ENCODE measurements around the gene PRIMPOL.
"Not testable (repeated sequence)": the region's sequence is repeated elsewhere in the genome, so short reads cannot be mapped to it uniquely, and the experiment has no call there.

PRIMPOL gene

DNA sequence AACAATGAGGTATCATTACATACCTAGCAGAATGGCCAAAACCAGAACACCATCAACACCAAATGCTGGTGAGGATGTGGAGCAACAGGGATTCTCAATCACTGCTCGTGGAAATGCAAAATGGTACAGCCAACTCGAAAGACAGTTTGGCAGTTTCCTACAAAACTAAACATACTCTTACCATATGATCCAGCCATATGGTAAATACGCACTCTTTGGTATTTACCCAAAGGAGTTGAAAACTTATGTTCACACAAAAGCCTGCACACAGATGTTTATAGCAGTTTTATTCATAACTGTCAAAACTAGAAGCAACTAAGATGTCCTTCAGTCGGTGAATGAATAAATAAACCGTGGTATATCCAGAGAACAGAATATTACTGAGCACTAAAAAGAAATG, 8.1 kb upstream of the PRIMPOL start:
- no peak for DNase-seq

DNA sequence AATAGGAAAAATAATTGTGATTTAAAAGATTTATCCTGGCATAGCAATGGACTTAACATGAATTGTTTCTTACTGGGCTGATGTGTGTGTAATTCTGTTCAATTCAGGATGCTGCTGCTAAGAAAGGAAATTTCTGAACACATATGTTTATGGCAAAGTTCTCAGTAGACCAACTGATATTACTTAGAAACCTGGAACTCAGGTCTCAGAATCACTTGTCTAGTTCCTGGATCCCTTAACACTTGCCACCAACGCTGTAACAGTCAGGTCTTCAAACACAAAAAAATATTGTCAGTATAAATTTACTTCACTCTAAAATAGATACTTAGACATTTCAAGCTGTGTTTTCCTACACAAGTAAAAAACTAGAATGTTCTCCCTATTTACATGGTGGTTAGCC, 5.8 kb upstream of the PRIMPOL start:
- no peak for DNase-seq

DNA sequence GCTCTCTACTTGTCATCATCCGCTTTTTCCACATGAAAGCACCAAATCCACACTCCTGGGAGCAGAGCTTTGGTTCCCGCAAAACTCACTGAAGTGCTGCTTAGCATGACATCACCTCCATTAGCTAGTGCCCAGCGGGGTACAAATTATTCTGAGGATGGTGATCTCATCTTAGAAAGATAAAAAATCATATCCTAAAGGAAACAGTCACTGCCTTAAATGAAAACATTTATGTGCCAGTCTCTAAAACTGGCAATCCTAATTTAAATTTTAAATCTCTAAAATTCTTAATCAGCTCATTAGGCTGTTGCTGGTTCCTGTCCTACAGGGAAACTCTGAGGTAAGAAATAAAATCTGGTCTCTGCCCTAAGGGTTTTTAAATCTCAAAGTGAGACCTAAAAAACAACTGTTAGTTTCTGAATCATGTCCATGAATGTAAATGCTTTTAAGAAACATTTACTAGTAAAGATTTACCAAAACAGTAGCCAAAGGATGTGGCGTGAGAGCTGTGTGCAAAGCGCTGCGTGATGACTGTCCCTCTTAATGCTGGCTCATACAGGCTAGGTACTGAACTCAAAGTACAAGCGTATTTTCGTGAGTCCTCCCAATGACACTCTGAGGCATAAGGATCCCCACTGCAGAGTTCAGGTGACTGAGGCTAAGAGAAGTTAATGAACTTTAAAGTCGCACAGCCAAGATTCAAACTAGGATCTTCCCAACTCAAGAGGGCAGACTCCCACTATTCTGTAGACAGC, 4.8 kb upstream of the PRIMPOL start:
- DNase-seq: no peak

DNA sequence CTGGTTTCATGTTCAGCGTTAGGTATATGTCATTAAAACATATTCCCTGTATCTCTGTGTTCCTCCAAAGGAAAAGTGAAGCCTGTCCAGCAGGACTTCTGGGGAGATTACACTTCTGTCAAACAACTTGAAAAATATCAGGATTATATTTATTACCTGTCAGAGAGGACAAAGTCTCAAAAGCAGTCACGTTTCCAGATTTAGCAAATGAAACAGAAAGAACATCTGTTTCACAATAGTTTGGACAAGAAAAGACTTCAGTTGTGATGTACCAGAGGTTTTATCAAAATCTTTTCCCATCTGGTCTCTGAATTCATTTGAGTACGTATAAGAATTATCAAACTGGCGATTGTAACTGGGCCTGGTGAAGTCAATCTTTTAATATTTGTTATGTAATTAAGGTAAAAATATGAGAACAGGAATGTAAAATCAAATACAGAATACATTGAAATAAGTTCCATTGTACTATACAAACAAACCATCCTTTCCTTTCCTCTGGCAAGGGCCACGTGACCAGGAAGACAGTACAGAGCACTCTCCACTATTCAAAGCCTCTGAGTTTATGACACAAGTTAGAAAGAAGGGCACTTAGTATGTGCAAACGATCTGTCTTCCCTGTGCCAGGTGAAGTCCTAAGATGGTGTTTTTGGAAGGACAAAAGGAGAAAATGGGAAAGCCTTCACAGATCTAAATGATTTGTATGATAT, 3.5 kb upstream of the PRIMPOL start:
- no peak for DNase-seq

DNA sequence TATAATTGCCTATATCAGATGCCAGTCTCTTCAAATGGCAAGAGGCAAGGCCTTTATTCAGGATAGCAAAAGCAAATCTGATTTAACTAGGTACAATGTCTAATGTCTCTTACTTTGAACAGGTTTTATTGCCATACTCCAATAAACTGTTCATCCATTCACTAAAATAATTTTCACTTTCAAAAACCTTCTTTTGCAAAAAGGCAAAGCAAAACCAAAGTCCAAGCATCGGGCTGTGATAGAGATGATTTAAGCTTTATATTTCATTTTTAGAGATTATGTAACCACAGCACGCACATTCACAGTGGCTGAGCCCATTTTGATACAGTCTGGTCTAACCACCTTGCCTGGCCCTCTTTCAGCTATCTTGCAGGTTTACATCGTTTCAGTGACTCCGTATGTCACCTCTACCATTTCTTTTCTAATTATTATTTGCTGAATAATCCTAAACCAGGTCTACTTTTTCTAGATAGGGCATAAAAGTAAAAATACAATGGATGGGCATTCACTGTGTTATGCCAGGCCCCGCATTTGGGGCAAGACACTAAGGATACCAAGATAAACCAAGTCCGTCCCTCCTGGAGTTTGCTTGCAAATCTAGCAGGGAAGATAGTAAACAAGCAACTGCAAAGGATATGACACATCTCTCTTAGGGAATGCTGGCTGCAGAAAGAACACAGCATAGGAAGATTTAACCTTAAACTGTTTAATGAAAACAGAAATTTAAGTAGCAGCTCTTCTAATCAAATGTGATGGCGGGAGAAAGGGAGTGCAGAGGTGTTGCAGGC, 2.1 kb upstream of the PRIMPOL start:
- DNase-seq: no peak

DNA sequence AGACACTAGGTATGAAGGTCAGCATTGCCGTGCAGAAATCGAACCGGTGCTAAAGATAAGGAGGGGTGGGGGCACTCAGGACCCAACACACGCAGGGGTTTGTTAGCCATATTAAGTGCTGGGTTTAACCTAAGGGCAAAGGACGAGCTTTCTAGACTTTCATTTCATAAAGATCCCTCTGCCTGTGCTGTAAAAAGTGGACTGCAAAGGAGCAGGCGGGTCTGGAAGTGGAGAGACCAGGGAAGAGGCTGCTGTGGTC, 1.6 kb upstream of the PRIMPOL start:
- no peak for DNase-seq

DNA sequence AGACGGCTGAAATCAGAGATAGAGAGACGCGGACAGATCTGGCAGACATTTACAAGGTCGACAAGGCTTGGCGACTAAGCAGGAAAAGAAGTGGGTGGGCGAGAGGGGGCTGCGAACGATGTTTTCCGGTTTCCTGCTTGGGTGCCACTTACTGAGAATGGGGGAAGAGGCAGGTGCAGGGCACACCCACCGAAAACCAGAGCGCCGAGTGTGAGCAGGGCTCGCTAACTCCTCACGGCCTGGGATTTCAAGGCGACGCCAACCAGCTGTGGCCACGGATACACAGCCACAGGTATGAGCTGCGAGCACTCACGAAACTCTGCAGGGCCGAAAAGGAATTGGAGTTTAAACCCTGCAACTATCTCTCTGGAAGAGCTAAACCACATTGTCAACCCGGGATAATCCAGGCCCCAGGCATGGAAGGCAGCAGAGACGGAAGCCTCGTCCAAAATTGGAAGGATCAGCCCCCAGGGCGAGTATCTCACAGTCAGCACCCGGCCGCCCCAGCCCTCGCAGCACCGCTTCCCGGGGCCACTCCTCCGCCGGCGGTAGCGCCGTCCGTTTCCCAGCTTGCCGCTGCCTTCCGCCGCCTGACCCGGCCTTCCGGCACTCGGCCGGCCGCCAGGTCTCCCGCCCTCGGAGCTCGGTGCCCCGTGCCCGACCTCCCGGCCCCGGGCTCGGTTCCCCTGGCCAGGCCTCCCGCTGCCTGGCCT, 1.1 kb upstream of the PRIMPOL start:
- no peak for DNase-seq

DNA sequence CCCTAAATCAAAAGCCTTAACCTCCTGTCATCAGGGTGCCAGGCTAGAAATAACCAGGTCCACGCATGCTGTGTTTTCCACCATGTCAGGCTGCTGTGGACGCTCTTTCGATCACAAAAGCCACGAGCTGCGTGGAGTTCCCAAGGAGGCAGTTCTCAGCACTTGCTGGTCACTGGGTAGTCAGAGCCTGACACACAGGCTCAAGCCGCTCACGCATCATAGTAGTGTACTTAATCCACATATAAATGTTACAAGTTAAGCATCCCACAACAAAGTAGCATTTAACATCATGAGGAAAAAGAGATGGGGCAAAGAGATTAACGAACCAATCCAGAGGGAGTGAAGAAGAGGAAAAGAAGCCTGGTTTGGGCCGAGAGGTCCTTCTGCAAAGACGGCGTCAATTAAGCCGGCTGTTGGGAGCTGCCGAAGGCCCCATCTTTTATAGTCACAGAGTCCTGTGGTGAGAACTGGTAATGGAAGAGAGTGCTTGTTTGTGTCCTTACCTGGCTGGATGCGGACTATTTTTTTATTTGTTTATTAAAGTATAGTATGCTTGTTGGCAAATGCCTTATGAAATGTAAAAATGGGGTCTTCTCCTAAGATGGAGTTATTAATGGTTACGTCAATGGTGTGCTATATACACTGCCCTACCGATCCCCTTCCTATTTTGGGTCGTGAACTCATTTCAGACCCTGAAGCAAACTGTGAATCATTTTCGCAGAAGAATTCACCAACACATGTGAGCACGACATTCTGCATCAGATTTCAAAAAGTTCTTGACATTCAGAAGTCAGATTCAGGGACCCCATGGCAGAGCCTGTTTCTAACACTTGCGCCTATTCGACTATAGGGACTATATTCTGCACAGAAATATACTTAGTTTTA, 675 bp downstream of the PRIMPOL start:
- DNase-seq: no peak

DNA sequence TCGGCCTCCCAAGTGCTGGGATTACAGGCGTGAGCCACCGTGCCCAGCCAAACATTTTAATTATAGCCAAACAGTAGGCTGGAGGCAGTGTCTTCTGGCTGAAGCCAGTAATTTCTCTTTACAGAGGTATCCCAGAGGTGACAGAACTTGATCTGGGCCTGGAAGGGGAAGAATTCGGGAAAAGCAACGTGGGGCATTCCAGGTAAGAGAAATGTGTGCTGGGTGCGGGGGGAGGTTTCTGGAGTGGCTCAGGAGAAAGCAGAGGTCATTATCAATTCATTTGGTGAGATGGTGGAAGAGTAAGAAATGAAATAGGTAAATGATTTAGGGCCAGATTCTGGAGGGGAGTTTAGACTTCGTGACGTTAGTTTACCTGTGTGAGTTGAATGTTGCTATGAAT, 2.4 kb downstream of the PRIMPOL start:
- DNase-seq: no peak

DNA sequence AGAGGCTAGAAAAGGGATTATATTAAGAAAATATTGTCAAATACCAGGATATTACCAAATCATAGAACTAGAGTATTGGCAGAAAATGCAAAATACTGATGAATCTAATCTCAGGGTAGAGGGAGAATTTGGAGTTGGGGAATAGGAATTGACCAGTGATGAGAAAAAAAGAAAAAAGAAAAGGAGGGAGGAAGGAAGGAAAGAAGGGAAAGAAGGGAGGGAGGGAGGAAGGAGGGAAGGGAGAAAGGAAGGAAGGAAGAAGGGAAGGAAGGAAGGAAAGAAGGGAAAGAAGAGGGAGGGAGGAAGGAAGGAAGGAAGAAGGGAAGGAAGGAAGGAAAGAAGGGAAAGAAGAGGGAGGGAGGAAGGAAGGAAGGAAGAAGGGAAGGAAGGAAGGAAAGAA, 3.1 kb downstream of the PRIMPOL start:
- DNase-seq: not testable (repeated sequence)

DNA sequence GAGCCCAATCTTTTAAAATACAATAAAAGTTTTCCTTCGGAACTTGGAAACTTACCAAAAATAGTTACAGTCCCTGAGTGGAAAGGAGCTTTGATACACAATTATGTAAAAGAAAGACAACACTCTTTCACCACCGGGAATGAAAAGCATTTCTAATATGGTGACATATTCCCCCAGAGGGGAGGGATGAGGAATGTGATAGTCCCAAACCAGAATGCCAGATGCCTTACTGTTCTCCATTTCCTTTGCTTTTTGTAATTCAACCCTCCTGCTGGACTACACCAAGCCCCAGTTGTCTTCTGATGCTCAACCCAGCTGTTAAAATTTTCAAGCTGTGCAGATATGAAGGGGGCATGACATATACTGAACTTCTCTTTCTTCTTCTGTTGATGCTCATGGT, 4.1 kb downstream of the PRIMPOL start:
- DNase-seq: no peak

DNA sequence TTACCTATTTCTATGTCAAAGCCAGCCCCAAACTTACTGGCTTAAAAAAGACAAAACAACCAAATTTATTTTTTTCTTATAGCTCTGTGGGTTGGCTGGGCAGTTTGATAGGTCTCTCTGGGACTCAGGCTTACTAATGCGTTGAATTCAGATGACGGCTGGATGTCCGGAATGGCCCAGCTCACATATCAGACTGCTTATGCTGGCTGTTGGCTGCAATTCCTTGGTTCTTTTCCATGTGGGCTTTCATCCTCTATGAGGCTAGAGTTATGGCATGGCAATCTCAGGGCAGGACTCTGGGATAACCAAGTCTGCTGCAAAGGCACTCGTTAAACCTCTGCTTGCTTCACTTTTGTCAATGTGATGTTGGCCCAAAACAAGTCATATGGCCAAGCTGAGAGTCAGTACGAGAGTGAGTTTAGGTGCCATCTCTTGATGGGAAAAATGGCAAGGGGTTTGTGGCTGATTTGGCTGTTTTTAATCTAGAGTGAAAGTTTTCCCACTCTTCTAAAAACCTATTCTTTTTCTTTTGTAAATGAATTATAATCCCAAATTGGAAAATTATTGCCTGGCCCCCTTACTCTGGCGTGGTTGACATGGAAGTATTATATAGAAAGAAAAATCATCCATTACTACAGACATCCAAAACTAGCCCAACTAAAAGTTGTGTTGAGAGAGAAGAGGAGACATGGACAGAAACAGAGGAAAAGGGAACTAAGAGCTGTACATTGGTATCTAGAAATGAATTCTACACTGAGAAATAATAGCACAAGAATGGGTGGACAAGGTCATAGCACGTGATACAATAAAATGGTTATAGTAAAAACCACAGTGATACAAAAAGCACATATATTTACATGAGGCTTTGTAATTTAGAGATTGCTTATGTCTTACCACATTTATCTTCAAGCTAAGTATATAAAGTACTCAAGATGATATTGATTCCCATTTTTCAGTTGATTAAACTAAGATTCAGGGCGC, 6.6 kb downstream of the PRIMPOL start:
- no peak for DNase-seq

DNA sequence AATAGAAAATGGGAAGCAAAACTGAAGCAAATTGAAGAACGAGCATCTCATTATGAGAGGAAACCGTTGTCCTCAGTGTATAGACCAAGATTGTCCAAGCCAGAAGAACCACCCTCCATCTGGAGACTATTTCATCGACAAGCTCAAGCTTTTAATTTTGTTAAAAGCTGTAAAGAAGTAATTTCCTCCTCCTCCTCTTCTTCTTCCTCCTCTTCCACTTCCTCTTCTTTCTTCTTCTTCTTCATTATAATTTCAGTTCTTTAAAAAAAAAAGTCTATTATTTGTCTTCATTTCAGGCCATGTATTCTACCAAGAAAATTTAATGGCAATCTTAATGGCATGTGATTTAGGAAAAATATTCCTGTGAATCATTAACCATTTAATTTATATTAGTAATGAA, 7.6 kb downstream of the PRIMPOL start:
- DNase-seq: no peak

DNA sequence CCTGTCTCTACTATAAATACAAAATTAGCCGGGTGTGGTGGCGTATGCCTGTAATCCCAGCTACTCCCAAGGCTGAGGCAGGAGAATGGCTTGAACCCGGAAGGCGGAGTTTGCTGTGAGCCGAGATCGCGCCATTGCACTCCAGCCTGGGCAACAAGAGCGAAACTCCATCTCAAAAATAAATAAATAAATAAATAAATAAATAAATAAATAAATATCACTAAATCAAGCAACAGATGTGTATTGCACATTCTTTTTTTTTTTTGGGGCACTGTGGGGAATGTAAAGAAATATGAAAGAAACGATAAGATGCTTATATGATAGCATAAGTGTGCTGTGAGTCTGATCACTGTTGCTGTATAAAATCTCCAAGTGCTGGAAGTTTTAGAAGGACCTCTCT, 8.3 kb downstream of the PRIMPOL start:
- DNase-seq: not testable (repeated sequence)

DNA sequence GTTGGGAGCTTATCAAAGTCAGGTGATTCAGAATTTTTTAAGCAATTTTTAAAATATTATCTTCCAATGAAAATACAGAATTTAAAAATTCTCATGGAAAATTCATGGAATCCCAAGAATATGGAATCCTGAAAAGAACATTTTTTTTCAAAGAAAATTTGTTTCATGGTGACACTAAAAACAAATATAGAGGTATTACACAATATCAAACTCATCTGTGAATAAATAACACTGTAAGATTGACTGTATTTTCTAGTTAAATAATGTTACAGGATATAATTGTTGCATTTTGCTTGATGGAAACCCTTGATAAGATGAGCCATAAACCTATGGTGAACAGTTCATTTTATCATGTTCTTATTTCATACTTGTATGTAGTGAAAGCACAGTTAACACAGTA, 11.4 kb downstream of the PRIMPOL start:
- DNase-seq: no peak

DNA sequence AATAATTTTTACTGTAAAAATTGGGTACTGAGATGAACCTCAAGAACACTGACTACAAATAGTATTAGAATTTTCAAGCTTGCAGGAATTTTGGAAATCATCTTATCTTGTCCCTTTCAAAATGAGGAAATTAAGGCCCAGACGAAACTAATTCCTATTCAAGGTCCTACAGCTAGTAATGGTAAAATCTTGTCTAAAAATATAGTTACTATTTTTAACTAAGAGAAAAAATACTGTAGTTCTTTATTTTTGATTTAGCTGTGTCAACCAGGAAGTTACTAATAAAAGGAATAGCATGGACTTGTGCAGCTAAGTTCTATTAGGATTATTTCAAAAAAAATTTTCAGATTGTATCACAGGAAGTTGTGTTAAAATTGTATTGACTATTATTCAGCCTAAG, 12.7 kb downstream of the PRIMPOL start:
- no peak for DNase-seq

DNA sequence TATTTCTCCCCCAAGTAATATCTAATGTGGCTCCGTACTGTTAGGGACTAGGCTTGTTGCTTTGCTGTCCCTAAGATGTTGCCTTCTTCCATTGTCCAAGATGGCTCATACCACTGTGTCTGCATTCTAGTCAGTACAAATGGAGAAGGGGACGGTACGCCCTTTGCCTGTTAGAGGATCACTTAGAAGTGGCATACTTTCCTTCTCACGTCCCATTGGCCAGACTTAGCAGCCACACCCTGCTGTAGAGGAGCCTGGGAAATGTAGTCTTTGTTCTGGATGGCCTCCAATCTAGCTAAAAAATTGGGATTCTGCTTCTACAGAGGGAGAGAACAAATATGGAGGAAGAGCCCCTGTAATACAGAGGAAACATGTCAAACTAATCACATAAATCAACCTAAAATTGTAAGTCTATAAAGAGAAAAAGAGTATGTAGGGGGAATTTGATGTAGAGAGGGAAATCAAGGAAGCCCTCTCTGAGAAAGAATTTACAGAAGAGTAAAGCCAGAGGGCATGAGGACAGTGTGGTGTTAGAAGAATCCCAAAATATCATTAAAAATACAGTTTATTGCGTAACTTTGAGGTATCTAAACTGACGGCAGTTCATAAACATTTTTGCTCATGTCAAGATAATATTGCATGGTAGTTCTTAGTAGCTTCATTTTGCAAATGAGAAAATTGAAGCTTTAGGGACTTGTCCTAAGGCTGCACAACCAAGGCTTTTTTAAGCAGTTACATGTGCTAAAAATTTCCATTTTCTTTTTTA, 15.1 kb downstream of the PRIMPOL start:
- DNase-seq: no peak

DNA sequence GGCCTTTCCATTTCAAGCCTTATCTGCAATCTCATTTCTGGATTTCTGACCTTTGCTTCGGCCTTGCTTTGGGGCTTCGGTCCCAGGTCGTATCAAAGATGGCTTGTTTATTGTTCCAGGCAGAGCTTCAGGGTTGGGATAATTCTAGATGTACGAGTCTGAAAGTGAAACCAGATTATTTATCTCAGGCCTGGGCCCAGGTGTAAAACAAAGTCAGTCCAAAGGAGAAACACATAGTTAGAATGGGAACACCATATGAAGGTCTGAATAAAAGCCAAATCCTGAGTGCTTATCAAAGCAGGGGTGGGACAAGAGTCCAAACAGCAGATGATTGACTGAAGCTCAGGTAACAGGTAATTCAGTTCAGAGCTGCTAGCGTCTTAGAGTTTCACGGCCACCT, 17.1 kb downstream of the PRIMPOL start:
- no peak for DNase-seq

DNA sequence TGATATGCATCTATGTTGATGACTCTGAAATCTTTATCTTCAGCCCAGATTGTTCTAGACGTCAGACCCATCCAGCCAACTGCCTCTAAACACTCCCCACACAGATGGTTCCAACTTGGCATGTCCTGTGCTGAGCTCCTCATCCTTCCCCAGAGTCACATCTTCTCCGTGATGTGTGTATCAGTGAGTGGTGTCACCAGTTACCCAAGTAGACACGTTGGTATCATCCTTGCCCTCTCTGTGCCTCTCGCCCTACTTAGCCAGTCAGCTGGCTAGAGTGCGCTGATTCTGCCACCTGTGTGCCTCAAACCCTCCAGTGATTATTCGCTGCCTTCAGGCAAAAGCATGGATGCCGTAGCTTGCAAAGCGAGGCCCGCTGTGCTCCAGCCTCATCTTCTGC, 18.6 kb downstream of the PRIMPOL start:
- no peak for DNase-seq

DNA sequence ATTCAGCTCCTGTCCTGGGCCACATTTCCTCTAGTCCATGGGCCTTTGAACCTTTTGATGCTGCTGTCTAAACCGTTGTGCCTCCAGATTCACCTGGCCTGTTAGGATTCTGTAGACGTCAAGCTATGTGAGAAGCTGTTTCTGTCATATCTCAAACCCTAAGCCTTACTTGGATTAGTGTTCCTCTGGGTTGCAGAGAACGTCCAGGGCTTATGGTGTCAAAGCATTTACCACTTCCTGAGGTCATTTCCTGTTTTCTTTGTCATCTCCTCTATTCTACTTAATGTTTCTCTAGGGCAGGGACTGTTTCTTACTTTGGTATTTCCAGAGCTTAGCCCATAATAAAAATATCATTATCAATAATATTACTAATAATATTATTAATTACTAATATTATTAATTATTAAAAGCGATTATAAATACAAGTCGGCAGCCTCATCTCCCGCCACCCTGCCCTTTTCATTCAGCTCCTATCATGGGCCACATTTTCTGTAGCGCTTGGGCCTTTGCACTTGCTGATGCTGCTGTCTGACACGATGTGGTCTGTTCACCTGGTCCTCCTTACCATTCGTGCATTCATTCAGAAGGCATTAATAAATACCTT, 19.1 kb downstream of the PRIMPOL start:
- no peak for DNase-seq

Data from SIG-M5 (cell line).